A549 (cell line): ENCODE measurements around the gene RNF39. TPM values are rescaled to one million over a fixed set of nuclear protein-coding genes. Genes with fewer than 3 reads are reported as not detected.

Source experiments
- ATAC-seq, 2 experiments: fragments of 200-7000 bp in 1 of 2; fragments of >200 bp in 1 of 2; cut with Nextera tagmentation in 1 of 2; cut with Tn5 transposase in 1 of 2; 3 replicates each; pipeline versions ENCODE4 v1.8.0 to v1.9.1; 2018 to 2020; ENCODE audit warnings: mild to moderate bottlenecking in 1 of 2, moderate library complexity in 1 of 2
- CTCF ChIA-PET: fragments of 300-600 bp; sonication (Branson Sonifier 250); formaldehyde crosslinking; extraction: SDS; loops from one replicate; lab custom pipeline; 2021; ENCODE audit warnings: antibody characterized with exemption, inconsistent platforms; lab: Yijun Ruan, JAX
- POLR2A ChIA-PET: fragments of 350-600 bp; formaldehyde crosslinking; extraction: SDS; loops from one replicate; lab custom pipeline; 2021; ENCODE audit warnings: antibody characterized with exemption, inconsistent platforms; lab: Yijun Ruan, JAX
- DNase-seq, 2 experiments: peaks; one replicate each; pipeline versions ENCODE4 v3.0.0 to v3.0.0-alpha.2; 2011 to 2016; ENCODE audit warnings: low read depth in 1 of 2, low spot score in 1 of 2
- FAIRE-seq: peaks from 2 replicates; lab custom pipeline; 2011; peaks lifted over from hg19 to GRCh38; lab: Jason Lieb, UNC
- H3K27ac ChIP-seq, 2 experiments: fragments of >200 bp; sonication (Bioruptor Twin); formaldehyde crosslinking; 3 replicates each; pipeline ENCODE4 v1.5.1; 2016 to 2017
- H3K4me1 ChIP-seq: fragments of >200 bp; sonication (Bioruptor Twin); formaldehyde crosslinking; 3 replicates; pipeline ENCODE4 v1.6.1; 2016
- H3K4me2 ChIP-seq: fragments of >200 bp; sonication (Bioruptor Twin); formaldehyde crosslinking; 3 replicates; pipeline ENCODE4 v1.6.1; 2016
- H3K4me3 ChIP-seq: fragments of >200 bp; sonication (Bioruptor Twin); formaldehyde crosslinking; 3 replicates; pipeline ENCODE4 v1.5.1; 2016
- H3K9me3 ChIP-seq: fragments of >200 bp; sonication (Bioruptor Twin); formaldehyde crosslinking; 3 replicates; pipeline ENCODE4 v1.6.1; 2016
- ATOH8 ChIP-seq: fragments of 250-450 bp; sonication (Bioruptor Pico); IDR thresholded peaks from 2 replicates; pipeline ENCODE4 v1.5.0; 2020; ENCODE audit warnings: low read depth, mild to moderate bottlenecking, moderate library complexity
- BHLHE40 ChIP-seq: IDR thresholded peaks from 2 replicates; pipeline ENCODE4 v1.6.1; 2012; ENCODE audit warnings: low read depth, low read length, inconsistent platforms
- CBX2 ChIP-seq: fragments of 200-600 bp; sonication (generic); IDR thresholded peaks from 2 replicates; pipeline ENCODE4 v1.6.1; 2016; ENCODE audit warnings: low read depth, mild to moderate bottlenecking, borderline replicate concordance
- CHD2 ChIP-seq: fragments of 150-350 bp; IDR thresholded peaks from 2 replicates; pipeline ENCODE4 v1.6.1; 2014; ENCODE audit warnings: low read length; ENCODE audit not compliant: partially characterized antibody
- CHD4 ChIP-seq: fragments of 200-600 bp; sonication (generic); IDR thresholded peaks from 2 replicates; pipeline ENCODE4 v1.6.1; 2016; ENCODE audit warnings: antibody characterized with exemption, mild to moderate bottlenecking, borderline replicate concordance
- ELK1 ChIP-seq: fragments of 150-350 bp; IDR thresholded peaks from 2 replicates; pipeline ENCODE4 v1.6.1; 2014; ENCODE audit warnings: low read depth, mild to moderate bottlenecking, low read length
- EP300 ChIP-seq, 2 experiments: fragments of >200 bp; sonication (Bioruptor Twin); formaldehyde crosslinking; IDR thresholded peaks; 2 replicates in 1 of 2; 3 replicates in 1 of 2; pipeline ENCODE4 v1.6.1; 2016 to 2017
- ESRRA ChIP-seq: fragments of 150-350 bp; IDR thresholded peaks from 2 replicates; pipeline ENCODE4 v1.6.1; 2014; ENCODE audit warnings: mild to moderate bottlenecking, low read length, borderline replicate concordance
- FOSL2 ChIP-seq, 2 experiments: fragments of 450-650 bp in 1 of 2; fragments of >200 bp in 1 of 2; sonication (Bioruptor Twin) in 1 of 2; formaldehyde crosslinking; IDR thresholded peaks; 2 replicates each; pipeline versions ENCODE4 v1.5.0 to v1.6.1; 2016 to 2020; ENCODE audit warnings: mild to moderate bottlenecking in 1 of 2, moderate library complexity in 1 of 2
- HOXB13 ChIP-seq: fragments of 250-450 bp; sonication (Bioruptor Pico); IDR thresholded peaks from 2 replicates; pipeline ENCODE4 v1.5.0; 2020; ENCODE audit warnings: low read depth, mild to moderate bottlenecking, moderate library complexity
- HOXB5 ChIP-seq: fragments of 250-450 bp; sonication (Bioruptor Pico); IDR thresholded peaks from 2 replicates; pipeline ENCODE4 v1.5.0; 2020; ENCODE audit warnings: mild to moderate bottlenecking, moderate library complexity
- JUN ChIP-seq, 2 experiments: fragments of >200 bp; sonication (Bioruptor Twin); formaldehyde crosslinking; IDR thresholded peaks; 2 replicates in 1 of 2; 3 replicates in 1 of 2; pipeline ENCODE4 v1.6.1; 2016 to 2017
- KDM1A ChIP-seq: fragments of 200-600 bp; sonication (generic); IDR thresholded peaks from 2 replicates; pipeline ENCODE4 v1.6.1; 2016; ENCODE audit warnings: low read depth, mild to moderate bottlenecking
- KDM5A ChIP-seq: fragments of 200-600 bp; sonication (generic); IDR thresholded peaks from 2 replicates; pipeline ENCODE4 v1.6.1; 2016; ENCODE audit warnings: antibody characterized with exemption, mild to moderate bottlenecking
- MAFK ChIP-seq: fragments of 450-650 bp; IDR thresholded peaks from 2 replicates; pipeline ENCODE4 v1.6.1; 2014; ENCODE audit not compliant: partially characterized antibody
- MAZ ChIP-seq: fragments of 150-350 bp; IDR thresholded peaks from 2 replicates; pipeline ENCODE4 v1.6.1; 2014; ENCODE audit warnings: antibody characterized with exemption, low read depth, low read length, borderline replicate concordance
- MYC ChIP-seq: IDR thresholded peaks from 2 replicates; pipeline ENCODE4 v1.6.1; 2012; ENCODE audit warnings: mild to moderate bottlenecking, inconsistent platforms, low read length, improper control_type of control experiment, borderline replicate concordance
- NPAS2 ChIP-seq: fragments of 250-450 bp; sonication (Bioruptor Pico); IDR thresholded peaks from 2 replicates; pipeline ENCODE4 v1.8.0; 2022; ENCODE audit warnings: mild to moderate bottlenecking, moderate library complexity, borderline replicate concordance
- PHF8 ChIP-seq: fragments of 200-600 bp; sonication (generic); IDR thresholded peaks from 2 replicates; pipeline ENCODE4 v1.6.1; 2016; ENCODE audit warnings: low read depth, mild to moderate bottlenecking, antibody characterized with exemption, moderate library complexity, borderline replicate concordance
- POLR2A ChIP-seq: IDR thresholded peaks from 2 replicates; pipeline ENCODE4 v1.6.1; 2012; ENCODE audit warnings: mild to moderate bottlenecking, low read length
- POLR2AphosphoS2 ChIP-seq: conservative IDR thresholded peaks from 2 replicates; pipeline ENCODE4 v1.6.1; 2012; ENCODE audit warnings: low read length, improper control_type of control experiment, inconsistent platforms
- RARB ChIP-seq: fragments of 250-450 bp; sonication (Bioruptor Pico); IDR thresholded peaks from 2 replicates; pipeline ENCODE4 v1.8.0; 2021; ENCODE audit warnings: mild to moderate bottlenecking, moderate library complexity
- SMC3 ChIP-seq: fragments of >200 bp; sonication (Bioruptor Twin); formaldehyde crosslinking; IDR thresholded peaks from 3 replicates; pipeline ENCODE4 v1.6.1; 2018; ENCODE audit warnings: inconsistent platforms
- SREBF2 ChIP-seq: fragments of 450-650 bp; IDR thresholded peaks from 2 replicates; pipeline ENCODE4 v1.6.1; 2014; ENCODE audit warnings: mild to moderate bottlenecking, moderate library complexity
- TFCP2L1 ChIP-seq: fragments of 250-450 bp; sonication (Bioruptor Pico); IDR thresholded peaks from 2 replicates; pipeline ENCODE4 v1.5.0; 2021; ENCODE audit warnings: mild to moderate bottlenecking
- ZNF302 ChIP-seq: fragments of 250-450 bp; sonication (Bioruptor Pico); IDR thresholded peaks from 2 replicates; pipeline ENCODE4 v1.9.0; 2021; ENCODE audit warnings: inconsistent platforms, mild to moderate bottlenecking, moderate library complexity
- WGBS: methylation state at CpG from one replicate; pipeline ENCODE4 v1.1.6; 2017; ENCODE audit errors: missing lambda C conversion rate; 5-methylcytosine and 5-hydroxymethylcytosine counted together
- polyA plus RNA-seq, 4 experiments: library from polyadenylated mRNA; depleted of rRNA in 3 of 4; stranded (reverse); fragments of >200 nt; fragmentation: RNase III in 1 of 4; extraction: RNeasy Plus Mini Kit Qiagen cat#74134 plus additional on column Dnase treatment in 1 of 4; gene quantifications; 2 replicates in 3 of 4; 3 replicates in 1 of 4; pipeline ENCODE4 v1.2.3, GENCODE V29; 2011 to 2017
- TF ChIP-seq, protein P1 (sequence below): IDR thresholded peaks from 2 replicates; pipeline ENCODE4 v1.6.1; 2012
- TF ChIP-seq, protein P2 (sequence below): fragments of 250-450 bp; sonication (Bioruptor Pico); IDR thresholded peaks from 2 replicates; pipeline ENCODE4 v1.5.0; 2021; ENCODE audit warnings: mild to moderate bottlenecking, moderate library complexity, borderline replicate concordance

The RNF39 gene
- polyA plus RNA-seq, 2 of the 4 experiments (the other 2 are of a cell fraction) = not detected

- 60% methylated on average over 3 of the region's 3 CpGs for WGBS
- no peak for DNase-seq
- no peak for ATAC-seq
- Histone ChIP-seq H3K4me2 (no peak overlapping the region), H3K9me3 (no peaks in the 10 kb centered on the region), H3K4me3 (no peak overlapping the region), H3K4me1 (no peaks in the 10 kb centered on the region), H3K27ac (no peak overlapping the region)
- no peak for TF ChIP-seq CHD2
- no peak for TF ChIP-seq KDM1A
- TF ChIP-seq MAFK = no peak
- TF ChIP-seq MAZ = no peak
- no peak for TF ChIP-seq BHLHE40
- no peak for TF ChIP-seq POLR2AphosphoS2
- no peak for TF ChIP-seq SREBF2
- no peak for TF ChIP-seq MYC
- TF ChIP-seq, protein P1, sequence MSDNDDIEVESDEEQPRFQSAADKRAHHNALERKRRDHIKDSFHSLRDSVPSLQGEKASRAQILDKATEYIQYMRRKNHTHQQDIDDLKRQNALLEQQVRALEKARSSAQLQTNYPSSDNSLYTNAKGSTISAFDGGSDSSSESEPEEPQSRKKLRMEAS = no peak
- TF ChIP-seq EP300 (IDR thresholded peaks at IDR 0.05) = no peak
- no peak for TF ChIP-seq RARB
- no peak for TF ChIP-seq HOXB5
- TF ChIP-seq CBX2 = no peak
- ChIA-PET CTCF (no interaction called here), POLR2A (no interaction called here)
- no peak for FAIRE-seq
Measured at GRCh38 chr6:30053682-30054081, 21.9 kb downstream of the RNF39 start.

DNA sequence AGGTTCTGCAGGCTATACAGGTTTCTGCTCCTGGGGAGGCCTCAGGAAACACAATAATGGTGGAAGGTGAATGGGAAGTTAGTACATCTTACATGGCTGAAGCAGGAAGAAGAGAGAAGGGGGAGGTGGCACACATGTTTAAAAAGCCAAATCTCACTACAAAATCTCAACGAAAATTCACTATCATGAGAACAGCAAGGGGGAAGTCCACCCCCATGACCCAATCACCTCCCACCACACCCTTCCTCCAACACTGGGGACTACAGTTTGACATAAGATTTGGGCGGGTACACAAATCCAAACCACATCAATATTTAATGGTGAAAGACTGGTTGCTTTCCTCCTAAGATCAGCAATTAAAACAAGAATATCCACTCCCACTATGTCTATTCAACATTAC is 28.3 kb downstream of the RNF39 start:
- 67% methylated on average over 2 of the region's 2 CpGs for WGBS
- FAIRE-seq = no peak
- Histone ChIP-seq H3K4me2 (no peak overlapping the region), H3K27ac (no peak overlapping the region), H3K4me3 (no peak overlapping the region), H3K4me1 (0 out of 3 replicates have a peak, but pooled peaks cover 3% of the 10 kb centered on the region), H3K9me3 (no peaks in the 10 kb centered on the region)
- DNase-seq = no peak
- CTCF ChIA-PET = no interaction called here
- no peak for TF ChIP-seq NPAS2 (CRISPR knock-in tag)
- no peak for TF ChIP-seq ZNF302 (CRISPR knock-in tag)
- no peak for TF ChIP-seq SMC3
- TF ChIP-seq JUN (IDR thresholded peaks at IDR 0.05) = no peak
- TF ChIP-seq CHD2 = no peak
- TF ChIP-seq ATOH8 = no peak
- TF ChIP-seq BHLHE40 = no peak
- TF ChIP-seq MAFK = no peak
- no peak for TF ChIP-seq EP300 (IDR thresholded peaks at IDR 0.05)
- no peak for TF ChIP-seq ESRRA
- no peak for TF ChIP-seq TFCP2L1 (CRISPR knock-in tag)
- TF ChIP-seq KDM5A = no peak
- TF ChIP-seq FOSL2 (IDR thresholded peaks at IDR 0.05) = no peak
- no peak for TF ChIP-seq FOSL2 (CRISPR knock-in tag; IDR thresholded peaks at IDR 0.05)
- POLR2A ChIA-PET = interaction anchor here (0.7 kb wide), 1 partner anchor 14 kb away, joined by 3 read pairs; the partner anchor contains the start of gene POLR1H
- no peak for ATAC-seq

DNA sequence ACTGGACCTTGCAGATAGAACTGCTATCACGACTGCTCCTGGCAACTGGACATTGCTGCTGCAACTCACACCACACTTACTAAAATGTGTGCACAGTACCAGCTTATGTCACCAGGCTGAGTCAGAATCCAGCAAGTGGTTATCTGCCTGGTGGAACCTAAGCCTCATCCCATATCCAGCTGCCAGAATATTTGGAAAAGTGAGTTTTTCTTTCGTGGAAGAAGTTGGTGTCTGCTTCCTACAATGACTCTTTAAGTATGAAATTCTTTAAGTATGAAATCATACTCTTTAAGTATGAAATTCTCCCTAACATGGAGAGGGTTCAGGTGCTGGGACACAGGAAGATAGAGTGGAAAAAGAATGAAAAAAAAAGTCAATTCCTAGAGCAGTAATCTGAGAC is 30.9 kb downstream of the RNF39 start:
- ChIA-PET POLR2A (no interaction called here), CTCF (no interaction called here)
- Histone ChIP-seq H3K9me3 (no peaks in the 10 kb centered on the region), H3K4me2 (no peak overlapping the region), H3K27ac (no peak overlapping the region), H3K4me1 (0 out of 3 replicates have a peak, but pooled peaks cover 3% of the 10 kb centered on the region), H3K4me3 (no peak overlapping the region)
- ATAC-seq (no peak), FAIRE-seq (no peak), DNase-seq (no peak)
- no peak for TF ChIP-seq FOSL2 (IDR thresholded peaks at IDR 0.05)
- no peak for TF ChIP-seq FOSL2 (CRISPR knock-in tag; IDR thresholded peaks at IDR 0.05)
- no peak for TF ChIP-seq ATOH8
- TF ChIP-seq POLR2A = no peak
- no peak for TF ChIP-seq ELK1
- no peak for TF ChIP-seq KDM1A
- no peak for TF ChIP-seq CHD4
- TF ChIP-seq PHF8 = no peak
- TF ChIP-seq MAFK = no peak
- no peak for TF ChIP-seq HOXB13 (CRISPR knock-in tag)
- TF ChIP-seq, protein P2, sequence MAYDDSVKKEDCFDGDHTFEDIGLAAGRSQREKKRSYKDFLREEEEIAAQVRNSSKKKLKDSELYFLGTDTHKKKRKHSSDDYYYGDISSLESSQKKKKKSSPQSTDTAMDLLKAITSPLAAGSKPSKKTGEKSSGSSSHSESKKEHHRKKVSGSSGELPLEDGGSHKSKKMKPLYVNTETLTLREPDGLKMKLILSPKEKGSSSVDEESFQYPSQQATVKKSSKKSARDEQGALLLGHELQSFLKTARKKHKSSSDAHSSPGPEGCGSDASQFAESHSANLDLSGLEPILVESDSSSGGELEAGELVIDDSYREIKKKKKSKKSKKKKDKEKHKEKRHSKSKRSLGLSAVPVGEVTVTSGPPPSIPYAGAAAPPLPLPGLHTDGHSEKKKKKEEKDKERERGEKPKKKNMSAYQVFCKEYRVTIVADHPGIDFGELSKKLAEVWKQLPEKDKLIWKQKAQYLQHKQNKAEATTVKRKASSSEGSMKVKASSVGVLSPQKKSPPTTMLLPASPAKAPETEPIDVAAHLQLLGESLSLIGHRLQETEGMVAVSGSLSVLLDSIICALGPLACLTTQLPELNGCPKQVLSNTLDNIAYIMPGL = no peak
- WGBS = 57% methylated on average over 2 of the region's 2 CpGs
